ENCODE results near the gene PDE2A.

PDE2A gene

GRCh38 chr11:72609045-72609444 lies 65.2 kb downstream of the PDE2A start:
- DNase-seq, result no peak

- no peak for DNase-seq
These were observed 66.7 kb downstream of the PDE2A start for GRCh38 chr11:72607496-72607895.

- no peak for DNase-seq
These were observed 67.3 kb downstream of the PDE2A start for GRCh38 chr11:72606748-72607468.

GRCh38 chr11:72605973-72606747 lies 68.1 kb downstream of the PDE2A start:
- no peak for DNase-seq

- no peak for DNase-seq
These were observed 70.0 kb downstream of the PDE2A start for GRCh38 chr11:72604256-72604655.

GRCh38 chr11:72602250-72602904 lies 71.8 kb downstream of the PDE2A start:
- DNase-seq, result no peak

- no peak for DNase-seq
These were observed 73.7 kb downstream of the PDE2A start for GRCh38 chr11:72600557-72600956.

- no peak for DNase-seq
These were observed 74.7 kb downstream of the PDE2A start for GRCh38 chr11:72599325-72600117.

GRCh38 chr11:72598906-72599305 lies 75.3 kb downstream of the PDE2A start:
- DNase-seq, result no peak

GRCh38 chr11:72598466-72598865 lies 75.8 kb downstream of the PDE2A start:
- DNase-seq, result no peak

GRCh38 chr11:72597721-72598120 lies 76.5 kb downstream of the PDE2A start:
- DNase-seq, result no peak

GRCh38 chr11:72595292-72595684 lies 78.9 kb downstream of the PDE2A start:
- DNase-seq, result no peak

GRCh38 chr11:72594493-72595291 lies 79.5 kb downstream of the PDE2A start:
- no peak for DNase-seq

GRCh38 chr11:72592698-72593495 lies 81.3 kb downstream of the PDE2A start:
- no peak for DNase-seq

GRCh38 chr11:72591785-72592502 lies 82.3 kb downstream of the PDE2A start:
- no peak for DNase-seq

- no peak for DNase-seq
These were observed 83.2 kb downstream of the PDE2A start for GRCh38 chr11:72591023-72591422.

- no peak for DNase-seq
These were observed 84.1 kb downstream of the PDE2A start for GRCh38 chr11:72589802-72590761.

GRCh38 chr11:72588421-72589410 lies 85.5 kb downstream of the PDE2A start:
- DNase-seq, result no peak
